GM12878 (cell line): Measurements from ENCODE around the gene PRDM16. TPM values are rescaled to one million over a fixed set of nuclear protein-coding genes. Genes with fewer than 3 reads are reported as not detected.

Experiments
- ATAC-seq: fragments of 200-7000 bp; cut with Tn5 transposase; 3 replicates; pipeline ENCODE4 v1.9.1; 2020; ENCODE audit warnings: mild to moderate bottlenecking, moderate library complexity
- BruUV-seq: library from RNA; stranded (reverse); fragments of 400-500 nt; replicated peaks from 2 replicates; lab custom pipeline; 2021; lab: Mats Ljungman, UMichigan
- CTCF ChIA-PET: fragments of 300-600 bp; sonication (Branson Sonifier 250); formaldehyde crosslinking; extraction: SDS; loops from one replicate; lab custom pipeline; 2021; ENCODE audit warnings: inconsistent platforms; lab: Yijun Ruan, JAX
- POLR2A ChIA-PET: fragments of 350-600 bp; formaldehyde crosslinking; extraction: SDS; loops from one replicate; lab custom pipeline; 2021; ENCODE audit warnings: inconsistent platforms; lab: Charles Lee
- RAD21 ChIA-PET: fragments of 300-600 bp; sonication (Branson Sonifier 250); formaldehyde crosslinking; loops from one replicate; lab custom pipeline; 2023; ENCODE audit warnings: antibody characterized with exemption; ENCODE audit not compliant: unreplicated experiment; lab: Charles Lee
- SMC1A ChIA-PET: fragments of 300-600 bp; sonication (Branson Sonifier 250); formaldehyde crosslinking; loops from one replicate; lab custom pipeline; 2023; ENCODE audit not compliant: unreplicated experiment, uncharacterized antibody; lab: Charles Lee
- DNase-seq: peaks from one replicate; pipeline ENCODE4 v3.0.0-alpha.2; 2011; ENCODE audit warnings: low read depth, low spot score
- FAIRE-seq: peaks from 3 replicates; lab custom pipeline; 2011; peaks lifted over from hg19 to GRCh38; lab: Jason Lieb, UNC
- H2AFZ ChIP-seq: 2 replicates; pipeline ENCODE4 v1.6.0; 2011; ENCODE audit warnings: low read depth, low read length, control low read depth; ENCODE audit not compliant: control insufficient read depth
- H3K27ac ChIP-seq: 2 replicates; pipeline ENCODE4 v1.5.1; 2011; ENCODE audit warnings: control low read depth; ENCODE audit not compliant: control insufficient read depth, insufficient read depth
- H3K27me3 ChIP-seq, 2 experiments: replicated peaks in 1 of 2; 2 replicates each; pipeline versions ENCODE4 v1.6.0 to v1.6.1; 2011; ENCODE audit warnings: low read length in 1 of 2; ENCODE audit not compliant: control insufficient read depth in 2 of 2, insufficient read depth in 2 of 2
- H3K36me3 ChIP-seq, 2 experiments: 2 replicates each; pipeline ENCODE4 v1.5.1; 2011; ENCODE audit warnings: low read length in 1 of 2; ENCODE audit not compliant: control insufficient read depth in 2 of 2, insufficient read depth in 2 of 2
- H3K4me1 ChIP-seq: 2 replicates; pipeline ENCODE4 v1.6.1; 2011; ENCODE audit warnings: mild to moderate bottlenecking, low read length, moderate library complexity, mixed read lengths; ENCODE audit not compliant: control insufficient read depth, insufficient read depth
- H3K4me2 ChIP-seq: 2 replicates; pipeline ENCODE4 v1.6.0; 2011; ENCODE audit warnings: control low read depth; ENCODE audit not compliant: control insufficient read depth, insufficient read depth
- H3K4me3 ChIP-seq: fragments of 200-600 bp; sonication (generic); 2 replicates; pipeline ENCODE4 v1.5.1; 2016
- H3K79me2 ChIP-seq: 2 replicates; pipeline ENCODE4 v1.6.0; 2011; ENCODE audit warnings: low read length; ENCODE audit not compliant: control insufficient read depth, insufficient read depth
- H3K9ac ChIP-seq: 2 replicates; pipeline ENCODE4 v1.8.0; 2011; ENCODE audit warnings: low read length, control low read depth, mixed read lengths; ENCODE audit not compliant: control insufficient read depth, insufficient read depth
- H3K9me3 ChIP-seq: replicated peaks from 3 replicates; pipeline ENCODE4 v1.5.1; 2011; ENCODE audit warnings: mild to moderate bottlenecking, low read length; ENCODE audit not compliant: control insufficient read depth, insufficient read depth
- H4K20me1 ChIP-seq: 2 replicates; pipeline ENCODE4 v1.6.0; 2011; ENCODE audit not compliant: control insufficient read depth, insufficient read depth
- BACH1 ChIP-seq: fragments of 450-650 bp; IDR thresholded peaks from 2 replicates; pipeline ENCODE4 v1.6.1; 2017; ENCODE audit warnings: mild to moderate bottlenecking, borderline replicate concordance
- CBFB ChIP-seq: IDR thresholded peaks from 2 replicates; pipeline ENCODE4 v1.6.1; 2016; ENCODE audit warnings: antibody characterized with exemption, low read depth
- CHD1 ChIP-seq: IDR thresholded peaks from 2 replicates; pipeline ENCODE4 v1.6.1; 2012; ENCODE audit warnings: low read depth, low read length, improper control_type of control experiment
- EZH2 ChIP-seq: IDR thresholded peaks from 2 replicates; pipeline ENCODE4 v1.6.1; 2012; ENCODE audit warnings: low read depth, mild to moderate bottlenecking, control low read depth, inconsistent platforms, low read length, borderline replicate concordance; ENCODE audit not compliant: control insufficient read depth
- HDGF ChIP-seq: fragments of 450-650 bp; IDR thresholded peaks from 2 replicates; pipeline ENCODE4 v1.6.1; 2016; ENCODE audit warnings: antibody characterized with exemption
- MEF2B ChIP-seq: fragments of 450-650 bp; IDR thresholded peaks from 2 replicates; pipeline ENCODE4 v1.6.1; 2018; ENCODE audit warnings: mild to moderate bottlenecking, moderate library complexity; ENCODE audit not compliant: partially characterized antibody, poor library complexity, severe bottlenecking
- MYB ChIP-seq: fragments of 150-350 bp; IDR thresholded peaks from 2 replicates; pipeline ENCODE4 v1.6.1; 2014; ENCODE audit warnings: mild to moderate bottlenecking, low read depth, low read length, borderline replicate concordance
- PAX8 ChIP-seq: fragments of 450-650 bp; IDR thresholded peaks from 2 replicates; pipeline ENCODE4 v1.6.1; 2017; ENCODE audit warnings: mild to moderate bottlenecking, moderate library complexity
- POLR2A ChIP-seq: IDR thresholded peaks from 2 replicates; pipeline ENCODE4 v1.6.1; 2011; ENCODE audit warnings: low read depth, mild to moderate bottlenecking, low read length
- PRDM15 ChIP-seq: fragments of 450-650 bp; formaldehyde crosslinking; IDR thresholded peaks from 2 replicates; pipeline ENCODE4 v1.4.0; 2020; ENCODE audit warnings: mild to moderate bottlenecking, moderate library complexity
- SMAD5 ChIP-seq: IDR thresholded peaks from 2 replicates; pipeline ENCODE4 v1.6.1; 2016; ENCODE audit warnings: antibody characterized with exemption, low read depth
- ZNF24 ChIP-seq: fragments of 450-650 bp; IDR thresholded peaks from 2 replicates; pipeline ENCODE4 v1.6.1; 2017; ENCODE audit warnings: antibody characterized with exemption, mild to moderate bottlenecking
- WGBS: methylation state at CpG from one replicate; pipeline ENCODE4 v1.1.6; 2016; ENCODE audit warnings: low lambda C conversion rate; ENCODE audit not compliant: insufficient replicate concordance, insufficient coverage; ENCODE audit errors: missing lambda C conversion rate; 5-methylcytosine and 5-hydroxymethylcytosine counted together
- in situ Hi-C: fragments of 300-500 bp; cut with MboI; formaldehyde crosslinking; loops from 9 replicates; pipeline ENCODE4 v1.14.3; 2018; ENCODE audit warnings: mixed read lengths
- intact Hi-C: fragments of 100-400 bp; cut with micrococcal nuclease; formaldehyde crosslinking; loops from one replicate; pipeline ENCODE4 v1.14.2; 2022; ENCODE audit not compliant: unreplicated experiment
- polyA plus RNA-seq, 11 experiments: library from polyadenylated mRNA; depleted of rRNA in 4 of 11; unstranded in 6 of 11; stranded (reverse) in 5 of 11; fragments of >200 nt; fragmentation: Nextera tagmentation in 4 of 11; fragmentation: Illumina TruSeq in 1 of 11; extraction: Ambion mirVana in 4 of 11; extraction: Trizol in 1 of 11; gene quantifications; 1 replicate in 1 of 11; 2 replicates in 10 of 11; pipeline versions ENCODE4 v1.2.1 to v1.2.3, GENCODE V29; 2011 to 2016; ENCODE audit warnings: inconsistent platforms in 2 of 11, missing spikeins in 2 of 11, low read depth in 1 of 11
- total RNA-seq, 4 experiments: library from RNA; depleted of rRNA in 3 of 4; stranded (reverse); fragments of >200 nt in 3 of 4; fragmentation: Illumina TruSeq in 1 of 4; extraction: Trizol in 1 of 4; gene quantifications; 2 replicates each; pipeline versions ENCODE4 v1.2.1 to v1.2.3, GENCODE V29; 2013 to 2021
- TF ChIP-seq, protein P1 (sequence below): IDR thresholded peaks from 2 replicates; pipeline ENCODE4 v1.6.1; 2012; ENCODE audit warnings: low read depth, low read length, improper control_type of control experiment
- TF ChIP-seq, protein P2 (sequence below): fragments of 450-650 bp; IDR thresholded peaks from 2 replicates; pipeline ENCODE4 v1.6.1; 2014; ENCODE audit warnings: mild to moderate bottlenecking
- TF ChIP-seq, protein P3 (sequence below): IDR thresholded peaks from 2 replicates; pipeline ENCODE4 v1.6.1; 2011; ENCODE audit warnings: borderline replicate concordance, low read depth, mild to moderate bottlenecking, moderate library complexity, low read length; ENCODE audit not compliant: insufficient read depth, poor library complexity, severe bottlenecking

Gene PRDM16
- total and polyA plus RNA-seq, 10 of the 15 experiments (the other 5 are each of a cell fraction or from before 2014, with no cell fraction given): 0.03 TPM; not detected in 9

GRCh38 chr1:3130268-3130667, 61.3 kb downstream of the PRDM16 start:
- Histone ChIP-seq H3K36me3 (no peaks in the 10 kb centered on the region), H3K27ac (no peak overlapping the region), H3K9me3 (no peaks in the 10 kb centered on the region), H3K4me3 (no peak overlapping the region), H3K4me2 (no peak overlapping the region), H3K9ac (no peak overlapping the region), H3K79me2 (no peaks in the 10 kb centered on the region), H3K4me1 (no peaks in the 10 kb centered on the region), H4K20me1 (no peaks in the 10 kb centered on the region), H2AFZ (no peak overlapping the region), H3K27me3 (no peaks in the 10 kb centered on the region)
- CTCF ChIA-PET: no interaction called here
- POLR2A ChIA-PET: no interaction called here
- DNase-seq (no peak), FAIRE-seq (no peak), ATAC-seq (no peak)
- WGBS: 32% methylated on average over 13 of the region's 13 CpGs
- intact Hi-C loops: no loop called here
- SMC1A ChIA-PET: no interaction called here
- RAD21 ChIA-PET: no interaction called here
- no TSS peak for BruUV-seq
- in situ Hi-C loops: no loop called here
- TF ChIP-seq ZNF24: no peak
- no peak for TF ChIP-seq MEF2B
- TF ChIP-seq BACH1: no peak
- TF ChIP-seq CHD1: no peak
- TF ChIP-seq, protein P1, sequence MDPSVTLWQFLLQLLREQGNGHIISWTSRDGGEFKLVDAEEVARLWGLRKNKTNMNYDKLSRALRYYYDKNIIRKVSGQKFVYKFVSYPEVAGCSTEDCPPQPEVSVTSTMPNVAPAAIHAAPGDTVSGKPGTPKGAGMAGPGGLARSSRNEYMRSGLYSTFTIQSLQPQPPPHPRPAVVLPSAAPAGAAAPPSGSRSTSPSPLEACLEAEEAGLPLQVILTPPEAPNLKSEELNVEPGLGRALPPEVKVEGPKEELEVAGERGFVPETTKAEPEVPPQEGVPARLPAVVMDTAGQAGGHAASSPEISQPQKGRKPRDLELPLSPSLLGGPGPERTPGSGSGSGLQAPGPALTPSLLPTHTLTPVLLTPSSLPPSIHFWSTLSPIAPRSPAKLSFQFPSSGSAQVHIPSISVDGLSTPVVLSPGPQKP: no peak
- TF ChIP-seq SMAD5: no peak
- TF ChIP-seq, protein P2, sequence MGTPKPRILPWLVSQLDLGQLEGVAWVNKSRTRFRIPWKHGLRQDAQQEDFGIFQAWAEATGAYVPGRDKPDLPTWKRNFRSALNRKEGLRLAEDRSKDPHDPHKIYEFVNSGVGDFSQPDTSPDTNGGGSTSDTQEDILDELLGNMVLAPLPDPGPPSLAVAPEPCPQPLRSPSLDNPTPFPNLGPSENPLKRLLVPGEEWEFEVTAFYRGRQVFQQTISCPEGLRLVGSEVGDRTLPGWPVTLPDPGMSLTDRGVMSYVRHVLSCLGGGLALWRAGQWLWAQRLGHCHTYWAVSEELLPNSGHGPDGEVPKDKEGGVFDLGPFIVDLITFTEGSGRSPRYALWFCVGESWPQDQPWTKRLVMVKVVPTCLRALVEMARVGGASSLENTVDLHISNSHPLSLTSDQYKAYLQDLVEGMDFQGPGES: no peak
- TF ChIP-seq EZH2: no peak
- TF ChIP-seq, protein P3, sequence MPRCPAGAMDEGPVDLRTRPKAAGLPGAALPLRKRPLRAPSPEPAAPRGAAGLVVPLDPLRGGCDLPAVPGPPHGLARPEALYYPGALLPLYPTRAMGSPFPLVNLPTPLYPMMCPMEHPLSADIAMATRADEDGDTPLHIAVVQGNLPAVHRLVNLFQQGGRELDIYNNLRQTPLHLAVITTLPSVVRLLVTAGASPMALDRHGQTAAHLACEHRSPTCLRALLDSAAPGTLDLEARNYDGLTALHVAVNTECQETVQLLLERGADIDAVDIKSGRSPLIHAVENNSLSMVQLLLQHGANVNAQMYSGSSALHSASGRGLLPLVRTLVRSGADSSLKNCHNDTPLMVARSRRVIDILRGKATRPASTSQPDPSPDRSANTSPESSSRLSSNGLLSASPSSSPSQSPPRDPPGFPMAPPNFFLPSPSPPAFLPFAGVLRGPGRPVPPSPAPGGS: no peak
- no peak for TF ChIP-seq POLR2A
- no peak for TF ChIP-seq PRDM15 (CRISPR knock-in tag)
- TF ChIP-seq CBFB: no peak
- no peak for TF ChIP-seq HDGF
- TF ChIP-seq MYB: no peak
- no peak for TF ChIP-seq PAX8
